SK-N-SH (cell line): ENCODE results near the gene RECK. TPM values are rescaled to one million over a fixed set of nuclear protein-coding genes. Genes with fewer than 3 reads are reported as not detected.

Experiments used
- CTCF ChIA-PET: fragments of 300-600, 350-600 bp; formaldehyde crosslinking; extraction: SDS; loops from one replicate; lab custom pipeline; 2021; lab: Yijun Ruan, JAX
- POLR2A ChIA-PET: fragments of 350-600 bp; sonication (Branson Sonifier 250); formaldehyde crosslinking; extraction: SDS; loops from one replicate; lab custom pipeline; 2020; ENCODE audit warnings: antibody characterized with exemption, inconsistent platforms; lab: Yijun Ruan, JAX
- DNase-seq: peaks from one replicate; pipeline ENCODE4 v3.0.0; 2012
- H2AFZ ChIP-seq: fragments of 200-600 bp; sonication (generic); 2 replicates; pipeline ENCODE4 v1.8.1; 2016; ENCODE audit warnings: antibody characterized with exemption, mild to moderate bottlenecking, low read depth
- H3F3A ChIP-seq: fragments of 200-600 bp; sonication (generic); replicated peaks from 2 replicates; pipeline ENCODE3; 2016; ENCODE audit warnings: antibody characterized with exemption, mild to moderate bottlenecking; ENCODE audit not compliant: insufficient read depth
- H3K27ac ChIP-seq, 2 experiments: fragments of 200-500 bp in 1 of 2; fragments of 200-600 bp in 1 of 2; sonication (Bioruptor generic) in 1 of 2; sonication (generic), shearing (Covaris generic) in 1 of 2; 2 replicates each; pipeline versions ENCODE4 v1.5.1 to v1.6.1; 2014 to 2016; ENCODE audit warnings: low read depth in 2 of 2, inconsistent platforms in 1 of 2, low read length in 1 of 2, mild to moderate bottlenecking in 1 of 2, mixed read lengths in 1 of 2
- H3K27me3 ChIP-seq: fragments of 200-600 bp; sonication (generic), shearing (Covaris generic); 2 replicates; pipeline ENCODE4 v1.6.1; 2016; ENCODE audit warnings: mixed run types; ENCODE audit not compliant: insufficient read depth
- H3K36me3 ChIP-seq, 2 experiments: fragments of 200-500 bp in 1 of 2; fragments of 200-600 bp in 1 of 2; sonication (Bioruptor generic) in 1 of 2; sonication (generic) in 1 of 2; replicated peaks in 1 of 2; 2 replicates each; pipeline versions ENCODE3 to v1.5.1; 2014 to 2016; ENCODE audit warnings: low read length in 1 of 2, mild to moderate bottlenecking in 1 of 2; ENCODE audit not compliant: insufficient read depth in 2 of 2, control insufficient read depth in 1 of 2
- H3K4me1 ChIP-seq, 2 experiments: fragments of 200-500 bp in 1 of 2; fragments of 200-600 bp in 1 of 2; sonication (Bioruptor generic) in 1 of 2; sonication (generic), shearing (Covaris generic) in 1 of 2; 2 replicates each; pipeline versions ENCODE4 v1.5.1 to v1.6.1; 2014 to 2016; ENCODE audit warnings: low read depth in 1 of 2, low read length in 1 of 2, mixed run types in 1 of 2; ENCODE audit not compliant: insufficient read depth in 2 of 2, control insufficient read depth in 1 of 2
- H3K4me2 ChIP-seq: fragments of 200-600 bp; sonication (generic), shearing (Covaris generic); 2 replicates; pipeline ENCODE4 v1.6.1; 2017; ENCODE audit warnings: mixed run types
- H3K4me3 ChIP-seq, 2 experiments: fragments of 200-500 bp in 1 of 2; fragments of 200-600 bp in 1 of 2; sonication (Bioruptor generic) in 1 of 2; sonication (generic), shearing (Covaris generic) in 1 of 2; 2 replicates each; pipeline versions ENCODE4 v1.5.1 to v1.8.1; 2014 to 2016; ENCODE audit warnings: low read depth in 2 of 2, inconsistent platforms in 1 of 2, low read length in 1 of 2, mild to moderate bottlenecking in 1 of 2, mixed read lengths in 1 of 2, moderate library complexity in 1 of 2
- H3K79me2 ChIP-seq: fragments of 200-600 bp; sonication (generic); 2 replicates; pipeline ENCODE4 v1.8.1; 2017; ENCODE audit warnings: mild to moderate bottlenecking; ENCODE audit not compliant: insufficient read depth
- H3K9ac ChIP-seq: fragments of 200-600 bp; sonication (generic); 2 replicates; pipeline ENCODE4 v1.6.1; 2017; ENCODE audit warnings: mixed run types
- H3K9me2 ChIP-seq: fragments of 200-600 bp; sonication (generic); 2 replicates; pipeline ENCODE4 v1.6.1; 2017; ENCODE audit warnings: mixed run types
- H3K9me3 ChIP-seq: fragments of 200-600 bp; sonication (generic); 2 replicates; pipeline ENCODE4 v1.6.1; 2017; ENCODE audit warnings: mixed run types, mild to moderate bottlenecking, moderate library complexity
- H4K20me1 ChIP-seq: fragments of 200-600 bp; sonication (generic); 2 replicates; pipeline ENCODE4 v1.6.1; 2017; ENCODE audit warnings: mild to moderate bottlenecking, mixed run types; ENCODE audit not compliant: insufficient read depth
- CHD2 ChIP-seq: fragments of 150-350 bp; IDR thresholded peaks from 2 replicates; pipeline ENCODE4 v1.6.1; 2018; ENCODE audit warnings: low read length; ENCODE audit not compliant: partially characterized antibody
- CTCF ChIP-seq: fragments of 200-600 bp; sonication (generic); IDR thresholded peaks from 2 replicates; pipeline ENCODE4 v1.6.1; 2017; ENCODE audit warnings: antibody characterized with exemption, mild to moderate bottlenecking, moderate library complexity
- FOSL2 ChIP-seq: IDR thresholded peaks from 2 replicates; pipeline ENCODE4 v1.4.0; 2012; ENCODE audit warnings: low read depth, mild to moderate bottlenecking, moderate library complexity, borderline replicate concordance
- JUND ChIP-seq: IDR thresholded peaks from 2 replicates; pipeline ENCODE4 v1.4.0; 2012
- NRF1 ChIP-seq: IDR thresholded peaks from 2 replicates; pipeline ENCODE4 v1.6.1; 2012; ENCODE audit warnings: low read depth, mild to moderate bottlenecking, low read length
- POLR2AphosphoS5 ChIP-seq: IDR thresholded peaks from 2 replicates; pipeline ENCODE4 v1.6.1; 2012; ENCODE audit warnings: low read depth, low read length
- RAD21 ChIP-seq: IDR thresholded peaks from 2 replicates; pipeline ENCODE4 v1.6.1; 2012; ENCODE audit warnings: mild to moderate bottlenecking, low read length
- REST ChIP-seq: IDR thresholded peaks from 2 replicates; pipeline ENCODE4 v1.6.1; 2012; ENCODE audit warnings: mild to moderate bottlenecking, low read depth, low read length, moderate library complexity
- RFX5 ChIP-seq: IDR thresholded peaks from 2 replicates; pipeline ENCODE4 v1.6.1; 2012; ENCODE audit warnings: mild to moderate bottlenecking, improper control_type of control experiment, low read length
- TEAD4 ChIP-seq: IDR thresholded peaks from 2 replicates; pipeline ENCODE4 v1.4.0; 2012; ENCODE audit warnings: mild to moderate bottlenecking, borderline replicate concordance; ENCODE audit not compliant: insufficient read depth
- USF1 ChIP-seq: IDR thresholded peaks from 2 replicates; pipeline ENCODE4 v1.4.0; 2012; ENCODE audit warnings: low read depth, borderline replicate concordance
- ZBTB33 ChIP-seq: IDR thresholded peaks from 2 replicates; pipeline ENCODE4 v1.4.0; 2012; ENCODE audit warnings: low read depth, borderline replicate concordance
- WGBS: methylation state at CpG from one replicate; pipeline ENCODE4 v1.1.6; 2017; ENCODE audit warnings: low lambda C conversion rate; 5-methylcytosine and 5-hydroxymethylcytosine counted together
- polyA plus RNA-seq, 3 experiments: library from polyadenylated mRNA; depleted of rRNA; stranded (reverse); fragments of >200 nt; gene quantifications; 2 replicates each; pipeline ENCODE4 v1.2.3, GENCODE V29; 2012

The RECK gene
- polyA plus RNA-seq, 1 of the 3 experiments (the other 2 are of a cell fraction): 22.8 TPM

DNA sequence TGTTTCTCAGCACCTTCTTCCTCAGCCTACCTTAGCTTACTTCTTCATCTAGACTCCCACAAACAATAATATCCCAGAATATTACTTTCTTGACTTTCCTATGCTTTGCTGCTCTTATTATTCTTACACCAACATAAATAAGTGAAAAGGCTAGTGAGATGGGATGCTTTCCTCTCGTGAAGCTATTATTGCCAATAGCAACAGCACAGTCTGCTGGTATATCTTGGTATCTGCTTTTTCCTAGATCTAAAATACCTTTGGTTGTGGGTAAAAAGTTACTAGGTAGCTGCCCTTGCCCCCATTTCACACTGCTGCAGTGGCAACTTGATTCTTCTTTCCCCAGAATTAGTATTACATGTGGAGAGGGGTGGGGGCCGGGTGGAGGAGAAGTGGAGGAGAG, 73.7 kb downstream of the RECK start:
- Histone ChIP-seq H3K27me3 (no peaks in the 10 kb centered on the region), H3K79me2 (no peaks in the 10 kb centered on the region), H2AFZ (no peak overlapping the region), H3K9me3 (no peaks in the 10 kb centered on the region), H3K4me3 (no peak overlapping the region), H3K4me1 (peaks cover 0 to 7% of the 10 kb centered on the region in 2 experiments; a peak in 2 of 4 replicates), H3K9me2 (no peaks in the 10 kb centered on the region), H3K36me3 (peaks cover 16 to 48% of the 10 kb centered on the region in 2 experiments), H3K27ac (no peak overlapping the region), H3F3A (peaks cover 15% of the 10 kb centered on the region), H3K4me2 (no peak overlapping the region), H3K9ac (no peak overlapping the region), H4K20me1 (no peaks in the 10 kb centered on the region)
- DNase-seq: no peak
- TF ChIP-seq CHD2: no peak
- TF ChIP-seq POLR2AphosphoS5: no peak
- no peak for TF ChIP-seq NRF1
- TF ChIP-seq RAD21: peak; percentile 26; the same call in 1 of the 2 replicates
- peak; percentile 40 for TF ChIP-seq CTCF
- no peak for TF ChIP-seq RFX5
- no peak for TF ChIP-seq ZBTB33
- TF ChIP-seq JUND: no peak
- no peak for TF ChIP-seq USF1
- TF ChIP-seq REST: no peak
- TF ChIP-seq FOSL2: no peak
- TF ChIP-seq TEAD4: no peak
- ChIA-PET CTCF (interaction anchor here (0.7 to 4.8 kb wide), 5 partner anchors 9 to 156 kb away, joined by 3 to 27 read pairs (median 3); no protein-coding TSS in a partner anchor), POLR2A (no interaction called here)
- WGBS: 82% methylated on average over 2 of the region's 2 CpGs
